HepG2 (cell line): ENCODE data around the gene ANXA2. TPM values are rescaled to one million over a fixed set of nuclear protein-coding genes. Genes with fewer than 3 reads are reported as not detected.

Experiments used
- ARNT ChIP-seq: fragments of 450-650 bp; IDR thresholded peaks from 2 replicates; pipeline ENCODE4 v1.6.1; 2017
- CBX2 ChIP-seq, 2 experiments: fragments of 200-600 bp in 1 of 2; sonication (generic); formaldehyde crosslinking in 1 of 2; IDR thresholded peaks; 2 replicates each; pipeline versions ENCODE4 v1.7.0 to v1.8.1; 2018 to 2022; ENCODE audit warnings: low read depth in 2 of 2, low read length in 1 of 2, mild to moderate bottlenecking in 1 of 2, missing genetic modification reagents in 1 of 2
- CSRNP2 ChIP-seq: sonication (generic); formaldehyde crosslinking; conservative IDR thresholded peaks from 2 replicates; pipeline ENCODE4 v1.8.0; 2022; ENCODE audit warnings: low read depth, missing genetic modification reagents
- E2F1 ChIP-seq: sonication (generic); formaldehyde crosslinking; IDR thresholded peaks from 2 replicates; pipeline ENCODE4 v1.5.0; 2020; ENCODE audit warnings: missing genetic modification reagents
- MED1 ChIP-seq: sonication (generic); formaldehyde crosslinking; IDR thresholded peaks from 2 replicates; pipeline ENCODE4 v1.4.0; 2020; ENCODE audit warnings: missing genetic modification reagents
- MIXL1 ChIP-seq: IDR thresholded peaks from 2 replicates; pipeline ENCODE4 v1.6.1; 2016
- MXD3 ChIP-seq: IDR thresholded peaks from 2 replicates; pipeline ENCODE4 v1.6.1; 2016; ENCODE audit warnings: mild to moderate bottlenecking, missing biosample characterization, missing genetic modification reagents
- PCBP1 ChIP-seq: fragments of 200-400 bp; formaldehyde crosslinking; IDR thresholded peaks from 2 replicates; pipeline ENCODE4 v1.6.1; 2017; ENCODE audit warnings: mild to moderate bottlenecking, low read depth, low read length, borderline replicate concordance
- RAD51 ChIP-seq: fragments of 450-650 bp; IDR thresholded peaks from 2 replicates; pipeline ENCODE4 v1.6.1; 2016; ENCODE audit warnings: borderline replicate concordance
- RFX3 ChIP-seq: IDR thresholded peaks from 2 replicates; pipeline ENCODE4 v1.6.1; 2016; ENCODE audit warnings: missing biosample characterization, missing genetic modification reagents
- SCMH1 ChIP-seq: sonication (generic); formaldehyde crosslinking; IDR thresholded peaks from 2 replicates; pipeline ENCODE4 v1.9.0; 2021; ENCODE audit warnings: missing genetic modification reagents, mild to moderate bottlenecking, borderline replicate concordance
- TRIM22 ChIP-seq: fragments of 450-650 bp; IDR thresholded peaks from 2 replicates; pipeline ENCODE4 v1.6.1; 2017
- ZFP90 ChIP-seq: sonication (generic); formaldehyde crosslinking; IDR thresholded peaks from 2 replicates; pipeline ENCODE4 v1.8.0; 2022; ENCODE audit warnings: missing genetic modification reagents, mild to moderate bottlenecking, inconsistent platforms, borderline replicate concordance
- ZMAT3 ChIP-seq: sonication (generic); formaldehyde crosslinking; conservative IDR thresholded peaks from 2 replicates; pipeline ENCODE4 v1.7.0; 2021; ENCODE audit warnings: missing genetic modification reagents
- ZNF24 ChIP-seq: fragments of 450-650 bp; IDR thresholded peaks from 2 replicates; pipeline ENCODE4 v1.6.1; 2017; ENCODE audit warnings: antibody characterized with exemption, mild to moderate bottlenecking
- ZNF33A ChIP-seq: sonication (generic); formaldehyde crosslinking; IDR thresholded peaks from 2 replicates; pipeline ENCODE4 v1.5.1; 2020; ENCODE audit warnings: missing genetic modification reagents, mild to moderate bottlenecking, moderate library complexity, borderline replicate concordance
- ZNF367 ChIP-seq: sonication (generic); formaldehyde crosslinking; IDR thresholded peaks from 2 replicates; pipeline ENCODE4 v1.4.0; 2020; ENCODE audit warnings: missing genetic modification reagents, borderline replicate concordance
- ZNF460 ChIP-seq: sonication (generic); formaldehyde crosslinking; IDR thresholded peaks from 2 replicates; pipeline ENCODE4 v1.5.1; 2020; ENCODE audit warnings: missing genetic modification reagents, mild to moderate bottlenecking, borderline replicate concordance
- ZNF609 ChIP-seq: sonication (generic); formaldehyde crosslinking; IDR thresholded peaks from 2 replicates; pipeline ENCODE4 v1.4.0; 2020; ENCODE audit warnings: mild to moderate bottlenecking, missing genetic modification reagents, borderline replicate concordance
- ZNF709 ChIP-seq: sonication (generic); formaldehyde crosslinking; IDR thresholded peaks from 2 replicates; pipeline ENCODE4 v1.5.0; 2020; ENCODE audit warnings: mild to moderate bottlenecking, missing genetic modification reagents
- ZSCAN21 ChIP-seq: sonication (generic); formaldehyde crosslinking; IDR thresholded peaks from 2 replicates; pipeline ENCODE4 v1.8.0; 2022; ENCODE audit warnings: mild to moderate bottlenecking, missing genetic modification reagents, moderate library complexity, borderline replicate concordance
- polyA plus RNA-seq, 8 experiments: library from polyadenylated mRNA; depleted of rRNA in 3 of 8; stranded (reverse) in 7 of 8; unstranded in 1 of 8; fragments of >200 nt; fragmentation: Illumina TruSeq in 4 of 8; extraction: Trizol in 4 of 8; gene quantifications; 2 replicates each; pipeline versions ENCODE4 v1.2.1 to v1.2.3, GENCODE V29; 2011 to 2016; ENCODE audit warnings: low read depth in 4 of 8, missing spikeins in 1 of 8, mixed read lengths in 1 of 8; ENCODE audit not compliant: insufficient read depth in 1 of 8
- total RNA-seq, 5 experiments: library from RNA; depleted of rRNA; stranded (reverse); fragments of >200 nt; fragmentation: Illumina TruSeq; extraction: Trizol; gene quantifications; 2 replicates each; pipeline ENCODE4 v1.2.3, GENCODE V29; 2016; ENCODE audit warnings: low read depth in 1 of 5

ANXA2 gene
- total and polyA plus RNA-seq, 2 of the 13 experiments (the other 11 are each of a cell fraction or from before 2014, with no cell fraction given): 196 to 613 TPM

- TF ChIP-seq CSRNP2 (CRISPR knock-in tag) (no peak), RAD51 (no peak), ZNF33A (CRISPR knock-in tag) (no peak), MXD3 (CRISPR knock-in tag) (no peak), RFX3 (CRISPR knock-in tag) (no peak), ZNF24 (no peak), ZNF460 (CRISPR knock-in tag) (no peak; the same call in 1 of the 2 replicates), MED1 (CRISPR knock-in tag) (peak; percentile 97), MIXL1 (peak; percentile 84), PCBP1 (no peak), ZNF709 (CRISPR knock-in tag) (peak; percentile 57; the same call in 1 of the 2 replicates), ZNF367 (CRISPR knock-in tag) (no peak), SCMH1 (CRISPR knock-in tag) (no peak), E2F1 (CRISPR knock-in tag) (no peak), ZSCAN21 (CRISPR knock-in tag) (peak; percentile 80), ZFP90 (CRISPR knock-in tag) (no peak), ARNT (no peak), CBX2 (IDR thresholded peaks at IDR 0.05; ENCODE audit: low read depth, low read length) (no peak), CBX2 (CRISPR knock-in tag; IDR thresholded peaks at IDR 0.05; ENCODE audit: low read depth) (no peak), ZNF609 (CRISPR knock-in tag) (peak; percentile 80), ZMAT3 (CRISPR knock-in tag) (no peak), TRIM22 (no peak)
These were observed 4.6 kb downstream of the ANXA2 start (continued) for GRCh38 chr15:60392986-60393790.
